T47D (cell line): ENCODE measurements around the gene EME2.

Source experiments
- DNase-seq, 2 experiments: peaks; one replicate each; pipeline versions ENCODE4 v3.0.0 to v3.0.0-alpha.2; 2011 to 2012; ENCODE audit warnings: low read depth in 1 of 2, low spot score in 1 of 2
- JUND ChIP-seq: IDR thresholded peaks from 2 replicates; pipeline ENCODE4 v1.6.1; 2012; ENCODE audit warnings: low read depth
- in situ Hi-C: cut with HindIII; loops from 2 replicates; pipeline ENCODE4 v1.10.0; 2016; ENCODE audit warnings: low sequenced_read_pairs, low pct_unique_long_range_greater_than_20kb

Gene EME2

DNA sequence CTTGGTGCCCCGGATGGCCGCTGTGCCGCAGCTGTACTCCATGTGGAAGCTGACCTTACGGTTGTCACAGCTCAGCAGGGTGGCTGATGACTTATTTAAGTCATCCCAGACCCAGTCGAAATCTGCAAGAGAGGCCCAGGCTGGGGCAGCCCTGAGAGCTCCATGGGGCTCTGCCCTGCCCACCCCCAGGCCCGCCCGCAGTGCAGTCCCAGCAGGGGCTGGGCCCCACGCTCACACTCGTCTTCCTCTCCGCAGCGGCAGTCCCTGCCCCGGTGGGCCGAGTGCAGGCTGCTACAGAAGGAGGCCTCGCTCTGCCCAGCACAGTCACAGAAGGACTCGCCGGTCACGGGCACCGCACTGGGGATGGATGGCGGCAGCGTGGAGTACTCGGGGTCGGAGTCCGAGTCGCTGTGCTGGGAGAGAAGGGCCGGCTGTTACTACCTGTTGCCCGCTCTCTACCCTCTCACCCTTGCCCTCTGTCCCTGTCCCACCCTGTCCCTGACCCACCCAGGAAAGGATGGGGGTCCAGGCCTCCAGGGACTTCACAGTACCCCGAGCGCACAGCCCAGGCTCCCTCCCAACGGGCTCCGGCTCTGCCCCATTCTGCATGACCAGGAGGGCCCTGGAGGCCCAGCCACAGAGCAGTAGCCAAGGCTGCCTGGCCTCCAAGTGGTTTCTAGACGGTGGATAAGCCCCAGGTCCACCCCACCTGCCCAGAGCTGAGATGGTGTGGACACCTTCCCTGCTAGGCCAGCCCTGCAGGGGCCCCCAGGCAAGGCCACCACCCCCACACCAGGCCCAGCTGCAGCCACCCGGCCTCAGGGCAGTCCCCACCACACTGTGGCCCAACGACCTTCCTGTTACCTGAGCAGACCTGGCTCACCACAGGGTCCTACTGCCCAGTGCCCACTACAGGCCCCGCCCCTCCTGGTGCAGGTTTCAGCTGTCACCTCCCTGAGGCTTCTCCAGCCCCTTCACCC, 5.9 kb downstream of the EME2 start:
- in situ Hi-C loops: no loop called here
- DNase-seq: no peak
- TF ChIP-seq JUND: no peak

DNA sequence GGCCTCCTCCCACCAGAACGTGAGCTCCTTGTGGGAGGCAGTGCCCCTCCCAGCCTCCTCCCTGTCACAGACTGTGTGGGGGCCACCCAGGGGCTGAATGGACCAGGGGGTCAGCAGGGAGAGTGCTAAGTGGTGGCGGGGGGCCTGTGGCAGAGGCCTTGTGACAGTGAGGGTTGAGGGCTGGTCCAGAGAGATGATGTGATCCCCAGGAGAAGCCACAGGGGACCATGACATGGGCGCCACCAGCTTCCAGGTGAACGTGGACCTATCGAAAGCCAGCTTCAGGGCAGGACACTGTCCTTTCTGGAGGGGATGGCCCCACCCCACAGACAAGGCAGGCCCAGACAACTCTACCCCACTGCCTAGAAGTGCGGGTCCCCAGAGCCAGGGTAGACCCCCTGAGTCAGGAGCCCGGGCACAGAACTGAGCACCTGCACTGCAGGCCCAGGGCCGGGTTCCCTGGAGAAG, 6.7 kb downstream of the EME2 start:
- in situ Hi-C loops: no loop called here
- no peak for TF ChIP-seq JUND
- no peak for DNase-seq

DNA sequence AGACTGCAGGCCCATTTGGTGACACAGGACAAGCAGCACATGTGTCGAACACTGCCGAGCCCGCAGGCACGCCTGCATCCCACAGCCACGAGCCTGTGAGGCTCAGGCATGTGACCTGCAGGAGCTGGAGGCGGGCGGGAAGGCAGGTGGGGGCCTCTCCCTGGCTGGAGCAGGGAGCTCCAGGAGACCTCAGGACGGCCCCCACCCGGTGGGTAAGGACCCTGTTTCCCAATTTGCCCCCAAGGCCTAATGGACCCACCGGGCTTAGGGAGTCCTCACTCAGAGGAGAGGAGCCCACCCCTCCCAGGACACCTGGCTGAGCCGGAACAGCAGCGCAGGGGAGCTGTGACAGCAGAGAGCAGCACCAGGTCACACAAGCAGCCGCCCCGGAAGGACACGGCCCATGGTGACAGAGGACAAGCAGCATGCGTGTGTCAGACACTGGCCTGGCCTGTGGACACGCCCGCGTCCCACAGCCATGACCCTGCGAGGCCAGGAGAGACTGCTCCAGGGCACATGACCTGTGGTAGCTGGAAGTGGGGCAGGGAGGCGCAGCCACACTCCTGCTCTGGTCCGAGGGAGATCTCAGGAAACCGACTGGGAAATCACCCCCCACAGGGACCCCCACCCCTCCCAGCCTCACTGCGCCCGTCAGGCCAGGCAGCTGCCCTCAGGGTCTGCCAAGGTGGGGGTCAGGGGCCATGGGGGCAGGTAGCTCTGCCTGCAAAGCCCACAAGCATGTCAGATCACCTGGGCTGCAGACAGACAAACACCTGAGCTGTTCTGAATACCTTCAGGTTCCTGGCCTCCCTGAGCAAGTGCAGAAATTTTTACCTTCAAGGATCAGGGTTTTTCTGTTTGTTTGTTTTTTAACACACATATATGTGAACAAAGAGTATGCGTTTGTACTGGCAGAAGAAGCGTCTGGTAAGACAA, 7.4 kb downstream of the EME2 start:
- no peak for TF ChIP-seq JUND
- in situ Hi-C loops: no loop called here
- DNase-seq: no peak

DNA sequence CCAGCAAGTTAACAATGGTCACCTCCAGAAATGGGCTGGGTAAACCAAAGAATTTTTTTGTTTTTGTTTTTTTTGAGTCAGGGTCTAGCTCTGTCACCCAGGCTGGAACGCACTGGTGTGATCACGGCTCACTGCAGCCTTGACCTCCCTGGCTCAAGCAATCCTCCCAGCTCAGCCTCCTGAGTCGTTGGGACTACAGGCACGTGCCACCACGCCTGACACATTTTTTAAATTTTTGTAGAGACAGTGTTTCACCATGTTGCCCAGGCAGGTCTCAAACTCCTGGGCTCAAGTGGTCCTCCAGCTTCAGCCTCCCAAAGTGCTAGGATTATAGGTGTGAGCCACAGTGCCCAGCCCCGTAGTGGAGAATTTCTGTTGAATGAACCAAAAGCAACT, 8.1 kb downstream of the EME2 start:
- no peak for DNase-seq
- in situ Hi-C loops: no loop called here
- TF ChIP-seq JUND: no peak

DNA sequence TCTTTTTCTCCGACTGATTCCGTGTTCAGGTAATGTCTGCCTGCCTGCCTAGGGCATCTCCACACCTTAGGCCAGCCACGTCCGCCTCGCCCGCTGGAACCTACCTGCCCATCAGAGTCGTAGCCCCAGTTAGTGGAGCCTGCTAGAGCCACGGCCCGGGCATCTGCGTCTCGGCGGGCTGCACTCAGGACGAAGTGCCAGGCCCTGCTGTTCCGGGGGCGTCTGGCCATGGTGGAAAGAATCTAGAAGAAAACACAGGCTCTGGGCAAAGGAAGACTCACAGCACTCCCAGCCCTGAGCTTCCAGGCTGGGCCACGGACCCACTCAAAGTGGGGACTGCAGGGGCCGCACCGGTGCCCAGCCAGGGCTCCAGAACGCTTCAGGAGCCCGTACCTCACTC, 8.6 kb downstream of the EME2 start:
- in situ Hi-C loops: no loop called here
- no peak for DNase-seq

DNA sequence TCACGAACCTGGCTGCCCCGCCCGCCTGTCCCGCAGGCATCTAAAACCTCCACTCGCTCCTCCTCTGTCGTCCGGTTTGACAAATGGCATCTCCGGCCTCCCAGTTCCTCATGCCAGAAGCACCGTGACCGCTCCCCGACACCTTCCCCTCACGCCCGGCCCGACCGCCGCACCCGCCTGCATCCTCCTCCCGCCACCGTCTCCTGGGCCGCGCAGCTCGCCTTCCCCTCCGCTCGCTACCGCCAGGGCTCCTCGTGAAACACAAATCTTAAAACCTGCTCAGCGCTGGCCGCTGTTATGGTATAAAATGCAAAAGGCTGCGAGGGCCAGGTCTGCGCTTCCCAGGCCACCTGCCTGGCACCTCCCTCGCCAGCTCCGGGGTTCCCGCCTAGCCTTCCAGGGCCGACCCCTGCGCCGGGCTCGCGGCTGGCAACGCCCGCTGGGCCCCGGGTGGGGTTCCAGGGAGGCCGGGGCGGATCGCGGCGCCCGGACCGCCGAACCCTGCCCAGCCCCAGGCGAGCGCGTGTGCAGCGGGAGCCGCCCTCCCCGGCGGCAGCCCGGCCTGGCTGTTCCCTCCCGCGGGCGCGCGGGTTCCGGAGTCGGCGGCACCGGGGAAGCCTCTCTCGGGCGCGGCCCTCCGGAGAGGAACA, 9.3 kb downstream of the EME2 start:
- DNase-seq: peak; percentile 55 to 76
- in situ Hi-C loops: no loop called here
- TF ChIP-seq JUND: no peak

More for the DNA sequence above, 8.6 kb downstream of the EME2 start:
- TF ChIP-seq JUND: no peak

DNA sequence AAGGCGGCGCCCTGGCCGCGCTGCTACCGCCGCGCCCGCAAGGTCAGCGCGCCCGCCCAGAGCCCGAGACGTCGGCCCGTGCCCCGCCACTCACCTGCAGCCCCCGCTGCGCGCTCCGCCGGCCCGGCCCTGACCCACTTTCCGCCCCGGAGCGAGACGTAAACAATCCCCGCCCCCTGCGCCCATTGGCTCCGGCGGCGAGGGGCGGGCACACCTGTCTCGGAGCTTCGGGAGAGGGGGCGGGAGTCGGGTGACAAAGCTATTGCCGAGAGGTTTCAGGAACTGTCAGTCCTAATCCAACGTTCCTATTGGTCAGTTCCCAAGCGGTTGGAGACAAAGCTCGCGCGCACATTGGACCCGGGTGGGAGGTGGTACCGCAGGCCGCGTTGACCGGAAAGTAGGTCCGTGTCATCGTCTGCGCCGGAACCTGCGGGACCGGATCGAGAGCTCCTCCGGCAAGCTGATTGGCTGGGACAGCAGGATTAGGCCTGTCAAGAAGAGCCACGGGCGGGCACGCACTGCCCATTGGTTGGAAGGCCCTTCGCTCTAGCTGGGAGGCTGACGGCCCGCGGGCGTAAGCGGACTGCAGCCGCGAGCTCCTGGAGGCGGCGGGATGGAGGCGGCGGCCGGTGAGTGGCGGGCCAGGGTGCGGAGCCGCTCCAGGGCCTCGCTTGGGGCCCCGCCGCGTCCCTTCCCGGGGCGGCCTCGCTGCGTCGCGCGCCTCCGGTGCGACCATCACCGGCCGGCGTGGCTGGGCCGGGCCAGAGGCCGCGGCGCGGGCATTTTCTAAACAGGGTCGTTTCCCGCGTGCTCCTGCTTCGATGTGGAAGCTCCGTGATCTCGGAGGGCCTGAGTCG, 10.0 kb downstream of the EME2 start, which contains the start of the genes NUBP2 and SPSB3:
Gene NUBP2, plus strand, starts transcription at position 553 of the 857 bp plus-strand sequence. Its CDS starts 61 bp downstream, at position 614.
Gene SPSB3, minus strand, starts transcription at position 164 of the 857 bp plus-strand sequence. CDS start 1,088 bp downstream, outside the sequence.
- TF ChIP-seq JUND: no peak
- in situ Hi-C loops: no loop called here
- peak; percentile 99 to 100 for DNase-seq

DNA sequence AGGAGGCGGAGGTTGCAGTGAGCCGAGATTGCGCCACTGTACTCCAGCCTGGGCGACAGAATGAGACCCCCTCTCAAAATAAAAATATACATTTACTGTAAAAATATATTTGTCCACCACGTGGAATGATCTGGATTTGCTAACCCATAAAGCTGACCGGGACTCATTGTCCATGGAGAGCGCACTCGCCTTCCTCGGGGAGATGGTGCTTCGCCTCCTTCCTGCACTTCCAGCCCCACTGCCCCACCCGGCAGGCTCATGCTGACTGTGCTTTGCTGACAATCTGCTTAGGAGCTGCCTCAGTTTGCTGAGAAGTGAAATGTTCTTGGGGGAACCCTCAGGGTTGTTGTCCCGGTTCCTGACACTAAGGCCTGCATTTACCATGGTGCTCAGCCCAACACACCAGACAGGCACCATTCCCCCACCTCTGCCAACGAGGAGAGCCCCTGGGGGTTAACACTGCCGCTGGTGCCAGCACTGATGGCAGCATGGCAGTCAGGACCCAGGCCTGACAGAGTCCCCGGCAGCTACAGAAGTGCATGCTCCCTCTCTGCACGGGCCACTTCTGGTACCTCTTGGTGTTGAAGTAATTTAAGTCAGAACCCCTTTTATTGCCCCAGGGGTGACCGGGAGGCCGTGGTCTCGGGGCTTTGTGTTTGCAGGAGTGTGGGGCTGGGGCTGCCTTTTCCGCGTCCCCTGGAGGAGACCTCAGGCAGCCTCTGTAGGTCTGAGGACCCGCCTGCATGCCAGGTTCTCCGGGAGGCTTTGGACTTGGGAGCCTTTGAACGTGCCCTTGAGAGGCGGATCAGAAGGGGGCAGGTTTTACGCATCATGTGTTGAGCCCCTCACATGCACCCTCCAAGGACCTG, 12.6 kb downstream of the EME2 start:
- in situ Hi-C loops: no loop called here
- no peak for TF ChIP-seq JUND
- DNase-seq: no peak

DNA sequence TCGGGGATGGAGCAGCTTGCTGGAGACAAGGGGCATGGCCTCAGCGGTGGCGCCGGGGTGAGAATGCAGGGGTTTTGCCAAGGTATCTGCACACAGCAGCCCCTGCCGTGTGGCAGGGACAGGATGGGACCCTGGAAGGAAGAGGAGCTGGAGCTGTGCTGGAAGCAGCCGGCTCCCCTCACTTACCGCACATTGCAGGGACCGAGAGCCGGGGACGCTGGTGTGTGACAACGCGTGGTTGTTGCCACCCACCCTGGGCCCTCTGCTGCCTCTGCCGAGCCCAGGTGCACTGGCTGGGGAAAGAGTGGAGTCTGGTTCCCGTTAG, 13.2 kb downstream of the EME2 start:
- no peak for TF ChIP-seq JUND
- in situ Hi-C loops: no loop called here
- DNase-seq: no peak

DNA sequence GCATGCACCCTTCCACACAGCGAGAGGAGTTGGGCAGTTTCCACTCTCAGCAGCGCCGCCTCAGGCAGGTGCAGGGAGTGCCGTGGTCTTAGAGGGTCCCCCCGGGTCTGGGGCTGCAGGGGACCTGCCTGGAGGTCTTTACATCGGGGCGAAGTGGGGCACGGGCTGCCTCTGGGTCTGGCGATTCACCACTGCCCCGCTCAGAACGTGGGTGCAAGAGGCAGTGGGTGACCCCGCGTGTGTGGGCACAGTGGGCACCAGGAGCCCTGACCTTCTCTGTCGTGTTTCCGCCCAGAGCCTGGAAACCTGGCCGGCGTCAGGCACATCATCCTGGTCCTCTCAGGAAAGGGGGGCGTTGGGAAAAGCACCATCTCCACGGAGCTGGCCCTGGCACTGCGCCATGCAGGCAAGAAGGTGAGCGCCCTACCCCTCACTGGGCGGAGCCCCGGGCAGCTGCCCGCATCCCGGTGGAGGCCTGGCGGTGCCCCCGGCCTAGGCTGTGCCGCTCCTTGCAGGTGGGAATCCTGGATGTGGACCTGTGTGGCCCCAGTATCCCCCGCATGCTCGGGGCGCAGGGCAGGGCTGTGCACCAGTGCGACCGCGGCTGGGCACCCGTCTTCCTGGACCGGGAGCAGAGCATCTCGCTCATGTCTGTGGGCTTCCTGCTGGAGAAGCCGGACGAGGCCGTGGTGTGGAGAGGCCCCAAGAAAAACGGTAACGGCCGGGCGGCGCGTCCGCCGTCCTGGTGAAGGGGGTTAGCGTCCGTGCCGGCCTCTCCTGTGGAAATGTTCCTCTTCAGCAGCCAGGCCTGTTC, 13.8 kb downstream of the EME2 start:
- no peak for TF ChIP-seq JUND
- in situ Hi-C loops: no loop called here
- no peak for DNase-seq
